PC-3 (cell line): ENCODE data around the gene POLA1.

Source experiments
- EZH2 ChIP-seq: fragments of 300-600 bp; sonication (generic); IDR thresholded peaks from one replicate; pipeline ENCODE4 v1.6.1; 2017; ENCODE audit warnings: antibody characterized with exemption, mild to moderate bottlenecking, low read length; ENCODE audit not compliant: unreplicated experiment
- EZH2phosphoT487 ChIP-seq: fragments of 300-600 bp; sonication (generic); IDR thresholded peaks from 2 replicates; pipeline ENCODE4 v1.6.1; 2018; ENCODE audit warnings: mild to moderate bottlenecking, antibody characterized with exemption, low read length, borderline replicate concordance
- TF ChIP-seq, protein P1 (sequence below): fragments of 300-600 bp; sonication (generic); conservative IDR thresholded peaks from 2 replicates; pipeline ENCODE4 v1.5.1; 2017; ENCODE audit warnings: antibody characterized with exemption, low read depth, mild to moderate bottlenecking, low read length

- TF ChIP-seq, protein P1, sequence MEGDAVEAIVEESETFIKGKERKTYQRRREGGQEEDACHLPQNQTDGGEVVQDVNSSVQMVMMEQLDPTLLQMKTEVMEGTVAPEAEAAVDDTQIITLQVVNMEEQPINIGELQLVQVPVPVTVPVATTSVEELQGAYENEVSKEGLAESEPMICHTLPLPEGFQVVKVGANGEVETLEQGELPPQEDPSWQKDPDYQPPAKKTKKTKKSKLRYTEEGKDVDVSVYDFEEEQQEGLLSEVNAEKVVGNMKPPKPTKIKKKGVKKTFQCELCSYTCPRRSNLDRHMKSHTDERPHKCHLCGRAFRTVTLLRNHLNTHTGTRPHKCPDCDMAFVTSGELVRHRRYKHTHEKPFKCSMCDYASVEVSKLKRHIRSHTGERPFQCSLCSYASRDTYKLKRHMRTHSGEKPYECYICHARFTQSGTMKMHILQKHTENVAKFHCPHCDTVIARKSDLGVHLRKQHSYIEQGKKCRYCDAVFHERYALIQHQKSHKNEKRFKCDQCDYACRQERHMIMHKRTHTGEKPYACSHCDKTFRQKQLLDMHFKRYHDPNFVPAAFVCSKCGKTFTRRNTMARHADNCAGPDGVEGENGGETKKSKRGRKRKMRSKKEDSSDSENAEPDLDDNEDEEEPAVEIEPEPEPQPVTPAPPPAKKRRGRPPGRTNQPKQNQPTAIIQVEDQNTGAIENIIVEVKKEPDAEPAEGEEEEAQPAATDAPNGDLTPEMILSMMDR, result no peak
- TF ChIP-seq EZH2phosphoT487 (no peak), EZH2 (no peak)
These were observed 165.6 kb downstream of the POLA1 start for GRCh38 chrX:24859211-24859841.
